Spleen (tissue), 7 donors: ENCODE data around the gene HAUS1.

Experiments
- CTCF ChIP-seq, 11 experiments: fragments of 200-600 bp in 7 of 11; fragments of 450-650 bp in 4 of 11; sonication (generic) in 4 of 11; IDR thresholded peaks in 8 of 11; conservative IDR thresholded peaks in 3 of 11; 1 replicate in 7 of 11; 2 replicates in 4 of 11; pipeline versions ENCODE4 v1.4.0 to v1.8.0; 2016 to 2021; ENCODE audit warnings: antibody characterized with exemption in 11 of 11, inconsistent platforms in 4 of 11, mild to moderate bottlenecking in 1 of 11
- POLR2A ChIP-seq, 3 donors: fragments of 450-650 bp; IDR thresholded peaks; one replicate each; pipeline ENCODE4 v1.5.1; 2017; ENCODE audit warnings: antibody characterized with exemption in 3 of 3, mild to moderate bottlenecking in 1 of 3
- POLR2AphosphoS5 ChIP-seq, 3 donors: sonication (generic); formaldehyde crosslinking; IDR thresholded peaks; one replicate each; pipeline ENCODE4 v1.5.1; 2017; ENCODE audit warnings: antibody characterized with exemption in 3 of 3
- donor health status: DM: no; HTN: no; CAD: no; lungs with moderate emphysema.
- donor health status: DM: no; HTN: no; CAD: no.
- donor health status: DM: no; HTN: no; CAD: no.

DNA sequence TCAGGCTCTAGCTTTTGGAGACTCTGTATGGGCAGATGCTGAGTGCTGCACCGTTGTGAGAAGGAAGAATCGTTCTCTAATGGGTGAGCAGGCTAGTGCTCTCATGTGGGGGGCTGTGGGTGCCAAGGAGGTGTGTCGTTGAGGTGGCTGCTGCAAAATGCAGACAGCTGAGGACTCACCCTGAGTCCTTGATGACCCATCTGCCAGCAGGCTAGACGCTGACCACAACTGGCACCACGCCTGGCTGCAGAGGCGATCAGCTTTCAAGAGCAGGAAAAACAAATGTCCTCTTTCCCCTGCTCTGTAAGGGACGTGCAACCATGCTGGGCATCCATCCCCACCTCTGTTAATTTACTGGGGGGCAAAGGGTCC is 48.2 kb downstream of the HAUS1 start:
- TF ChIP-seq CTCF (IDR thresholded peaks at IDR 0.05 in 8 of 11, conservative IDR thresholded peaks at IDR 0.05 in 3 of 11): no peak
- no peak for TF ChIP-seq POLR2A (IDR thresholded peaks at IDR 0.05)
- TF ChIP-seq POLR2AphosphoS5 (IDR thresholded peaks at IDR 0.05): no peak
